ENCODE results near the gene CDK5RAP1.

DNA sequence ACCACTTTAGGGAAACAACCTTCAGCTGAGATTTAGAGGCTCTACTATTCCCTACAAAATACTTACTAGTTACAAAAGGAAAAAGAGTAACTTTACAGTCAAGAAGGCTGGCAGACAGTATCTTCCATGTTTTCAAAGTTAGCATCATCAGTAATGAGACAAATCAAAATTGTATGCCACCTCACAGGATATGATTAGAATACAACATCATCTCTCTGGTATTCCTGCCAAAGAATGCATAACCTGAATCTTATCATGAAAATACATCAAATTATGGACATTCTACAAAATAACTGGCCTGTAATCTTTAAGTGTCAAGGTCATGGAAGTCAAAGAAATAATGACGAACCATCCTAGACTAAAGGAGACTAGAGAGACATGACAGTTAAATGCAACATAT lies 38.4 kb downstream of the CDK5RAP1 start:
- TF ChIP-seq, protein P1, sequence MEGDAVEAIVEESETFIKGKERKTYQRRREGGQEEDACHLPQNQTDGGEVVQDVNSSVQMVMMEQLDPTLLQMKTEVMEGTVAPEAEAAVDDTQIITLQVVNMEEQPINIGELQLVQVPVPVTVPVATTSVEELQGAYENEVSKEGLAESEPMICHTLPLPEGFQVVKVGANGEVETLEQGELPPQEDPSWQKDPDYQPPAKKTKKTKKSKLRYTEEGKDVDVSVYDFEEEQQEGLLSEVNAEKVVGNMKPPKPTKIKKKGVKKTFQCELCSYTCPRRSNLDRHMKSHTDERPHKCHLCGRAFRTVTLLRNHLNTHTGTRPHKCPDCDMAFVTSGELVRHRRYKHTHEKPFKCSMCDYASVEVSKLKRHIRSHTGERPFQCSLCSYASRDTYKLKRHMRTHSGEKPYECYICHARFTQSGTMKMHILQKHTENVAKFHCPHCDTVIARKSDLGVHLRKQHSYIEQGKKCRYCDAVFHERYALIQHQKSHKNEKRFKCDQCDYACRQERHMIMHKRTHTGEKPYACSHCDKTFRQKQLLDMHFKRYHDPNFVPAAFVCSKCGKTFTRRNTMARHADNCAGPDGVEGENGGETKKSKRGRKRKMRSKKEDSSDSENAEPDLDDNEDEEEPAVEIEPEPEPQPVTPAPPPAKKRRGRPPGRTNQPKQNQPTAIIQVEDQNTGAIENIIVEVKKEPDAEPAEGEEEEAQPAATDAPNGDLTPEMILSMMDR (optimal IDR thresholded peaks at IDR 0.05 in 1 of 3, IDR thresholded peaks at IDR 0.05 in 1 of 3, conservative IDR thresholded peaks at IDR 0.05 in 1 of 3; ENCODE audit: extremely low read depth in 1 of 3, insufficient read depth in 2 of 3, low read length in 3 of 3), result no peak
- TF ChIP-seq EZH2 (IDR thresholded peaks at IDR 0.05; ENCODE audit: low read length), result no peak
